A549 (cell line): ENCODE measurements around the gene FAM120A. TPM values are rescaled to one million over a fixed set of nuclear protein-coding genes. Genes with fewer than 3 reads are reported as not detected.

Source experiments
- ATAC-seq, 2 experiments: fragments of 200-7000 bp in 1 of 2; fragments of >200 bp in 1 of 2; cut with Nextera tagmentation in 1 of 2; cut with Tn5 transposase in 1 of 2; 3 replicates each; pipeline versions ENCODE4 v1.8.0 to v1.9.1; 2018 to 2020; ENCODE audit warnings: mild to moderate bottlenecking in 1 of 2, moderate library complexity in 1 of 2
- CTCF ChIA-PET: fragments of 300-600 bp; sonication (Branson Sonifier 250); formaldehyde crosslinking; extraction: SDS; loops from one replicate; lab custom pipeline; 2021; ENCODE audit warnings: antibody characterized with exemption, inconsistent platforms; lab: Yijun Ruan, JAX
- POLR2A ChIA-PET: fragments of 350-600 bp; formaldehyde crosslinking; extraction: SDS; loops from one replicate; lab custom pipeline; 2021; ENCODE audit warnings: antibody characterized with exemption, inconsistent platforms; lab: Yijun Ruan, JAX
- DNase-seq, 2 experiments: peaks; one replicate each; pipeline versions ENCODE4 v3.0.0 to v3.0.0-alpha.2; 2011 to 2016; ENCODE audit warnings: low read depth in 1 of 2, low spot score in 1 of 2
- FAIRE-seq: peaks from 2 replicates; lab custom pipeline; 2011; peaks lifted over from hg19 to GRCh38; lab: Jason Lieb, UNC
- H3K27ac ChIP-seq, 2 experiments: fragments of >200 bp; sonication (Bioruptor Twin); formaldehyde crosslinking; 3 replicates each; pipeline ENCODE4 v1.5.1; 2016 to 2017
- H3K4me1 ChIP-seq: fragments of >200 bp; sonication (Bioruptor Twin); formaldehyde crosslinking; 3 replicates; pipeline ENCODE4 v1.6.1; 2016
- H3K4me2 ChIP-seq: fragments of >200 bp; sonication (Bioruptor Twin); formaldehyde crosslinking; 3 replicates; pipeline ENCODE4 v1.6.1; 2016
- H3K4me3 ChIP-seq: fragments of >200 bp; sonication (Bioruptor Twin); formaldehyde crosslinking; 3 replicates; pipeline ENCODE4 v1.5.1; 2016
- H3K9me3 ChIP-seq: fragments of >200 bp; sonication (Bioruptor Twin); formaldehyde crosslinking; 3 replicates; pipeline ENCODE4 v1.6.1; 2016
- BHLHE40 ChIP-seq: IDR thresholded peaks from 2 replicates; pipeline ENCODE4 v1.6.1; 2012; ENCODE audit warnings: low read depth, low read length, inconsistent platforms
- CEBPB ChIP-seq, 2 experiments: fragments of >200 bp in 1 of 2; sonication (Bioruptor Twin) in 1 of 2; formaldehyde crosslinking in 1 of 2; IDR thresholded peaks; 2 replicates each; pipeline ENCODE4 v1.6.1; 2012 to 2016
- CHD4 ChIP-seq: fragments of 200-600 bp; sonication (generic); IDR thresholded peaks from 2 replicates; pipeline ENCODE4 v1.6.1; 2016; ENCODE audit warnings: antibody characterized with exemption, mild to moderate bottlenecking, borderline replicate concordance
- ESRRA ChIP-seq: fragments of 150-350 bp; IDR thresholded peaks from 2 replicates; pipeline ENCODE4 v1.6.1; 2014; ENCODE audit warnings: mild to moderate bottlenecking, low read length, borderline replicate concordance
- GATA3 ChIP-seq: IDR thresholded peaks from 2 replicates; pipeline ENCODE4 v1.6.1; 2012; ENCODE audit warnings: borderline replicate concordance
- HDAC2 ChIP-seq: fragments of 200-600 bp; sonication (generic); IDR thresholded peaks from 2 replicates; pipeline ENCODE4 v1.6.1; 2016
- HOXB13 ChIP-seq: fragments of 250-450 bp; sonication (Bioruptor Pico); IDR thresholded peaks from 2 replicates; pipeline ENCODE4 v1.5.0; 2020; ENCODE audit warnings: low read depth, mild to moderate bottlenecking, moderate library complexity
- NPAS2 ChIP-seq: fragments of 250-450 bp; sonication (Bioruptor Pico); IDR thresholded peaks from 2 replicates; pipeline ENCODE4 v1.8.0; 2022; ENCODE audit warnings: mild to moderate bottlenecking, moderate library complexity, borderline replicate concordance
- NR3C1 ChIP-seq: fragments of >200 bp; sonication (Bioruptor Twin); formaldehyde crosslinking; IDR thresholded peaks from 3 replicates; pipeline ENCODE4 v1.6.1; 2017
- TP53 ChIP-seq: fragments of 250-450 bp; sonication (Bioruptor Pico); IDR thresholded peaks from 2 replicates; pipeline ENCODE4 v1.5.0; 2021; ENCODE audit warnings: mild to moderate bottlenecking, moderate library complexity
- ZC3H11A ChIP-seq: fragments of 450-650 bp; IDR thresholded peaks from 2 replicates; pipeline ENCODE4 v1.6.1; 2014; ENCODE audit warnings: antibody characterized with exemption, mild to moderate bottlenecking
- ZSCAN20 ChIP-seq: fragments of 250-450 bp; sonication (Bioruptor Pico); IDR thresholded peaks from 2 replicates; pipeline ENCODE4 v1.8.0; 2022; ENCODE audit warnings: mild to moderate bottlenecking, moderate library complexity
- WGBS: methylation state at CpG from one replicate; pipeline ENCODE4 v1.1.6; 2017; ENCODE audit errors: missing lambda C conversion rate; 5-methylcytosine and 5-hydroxymethylcytosine counted together
- polyA plus RNA-seq, 4 experiments: library from polyadenylated mRNA; depleted of rRNA in 3 of 4; stranded (reverse); fragments of >200 nt; fragmentation: RNase III in 1 of 4; extraction: RNeasy Plus Mini Kit Qiagen cat#74134 plus additional on column Dnase treatment in 1 of 4; gene quantifications; 2 replicates in 3 of 4; 3 replicates in 1 of 4; pipeline ENCODE4 v1.2.3, GENCODE V29; 2011 to 2017
- TF ChIP-seq, protein P1 (sequence below): fragments of 250-450 bp; sonication (Bioruptor Pico); IDR thresholded peaks from 2 replicates; pipeline ENCODE4 v1.5.0; 2021; ENCODE audit warnings: mild to moderate bottlenecking, moderate library complexity, borderline replicate concordance

Gene FAM120A
- polyA plus RNA-seq, 2 of the 4 experiments (the other 2 are of a cell fraction), result 86.3 to 111 TPM

DNA sequence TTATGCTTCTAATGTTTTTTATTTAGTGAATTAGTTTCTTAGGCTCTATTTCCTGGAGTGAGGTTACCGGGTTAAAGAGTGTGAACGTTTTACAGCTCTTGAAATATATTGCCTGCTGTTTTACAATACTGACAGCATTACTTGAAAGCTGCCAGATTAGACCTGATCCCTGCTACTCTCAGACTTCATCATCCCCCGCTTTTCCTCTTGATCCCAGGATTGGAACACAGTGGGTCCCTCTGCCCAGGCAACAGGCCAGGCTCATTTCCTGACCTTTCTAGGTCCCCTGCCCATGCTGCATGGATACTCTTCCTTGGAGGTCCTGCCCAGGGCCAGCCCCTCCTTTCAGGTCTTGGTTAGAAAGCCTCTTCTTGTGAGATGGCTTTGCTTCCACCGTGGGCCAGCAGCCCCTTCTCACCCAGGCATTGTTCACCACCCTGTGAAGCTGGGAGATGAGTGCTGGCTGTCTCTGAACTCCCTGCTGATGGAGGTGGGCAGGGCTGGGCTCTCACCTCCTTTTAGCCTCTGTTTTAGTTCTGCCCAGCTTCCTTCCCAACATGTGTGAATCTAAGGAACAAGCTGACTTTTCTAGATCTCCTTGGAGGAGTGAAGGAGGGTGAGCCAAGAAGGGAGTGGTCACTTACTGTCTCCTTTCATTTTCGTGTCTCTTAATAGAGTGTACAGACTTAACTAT lies 17.4 kb downstream of the FAM120A start (continued):
- TF ChIP-seq, protein P1, sequence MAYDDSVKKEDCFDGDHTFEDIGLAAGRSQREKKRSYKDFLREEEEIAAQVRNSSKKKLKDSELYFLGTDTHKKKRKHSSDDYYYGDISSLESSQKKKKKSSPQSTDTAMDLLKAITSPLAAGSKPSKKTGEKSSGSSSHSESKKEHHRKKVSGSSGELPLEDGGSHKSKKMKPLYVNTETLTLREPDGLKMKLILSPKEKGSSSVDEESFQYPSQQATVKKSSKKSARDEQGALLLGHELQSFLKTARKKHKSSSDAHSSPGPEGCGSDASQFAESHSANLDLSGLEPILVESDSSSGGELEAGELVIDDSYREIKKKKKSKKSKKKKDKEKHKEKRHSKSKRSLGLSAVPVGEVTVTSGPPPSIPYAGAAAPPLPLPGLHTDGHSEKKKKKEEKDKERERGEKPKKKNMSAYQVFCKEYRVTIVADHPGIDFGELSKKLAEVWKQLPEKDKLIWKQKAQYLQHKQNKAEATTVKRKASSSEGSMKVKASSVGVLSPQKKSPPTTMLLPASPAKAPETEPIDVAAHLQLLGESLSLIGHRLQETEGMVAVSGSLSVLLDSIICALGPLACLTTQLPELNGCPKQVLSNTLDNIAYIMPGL (CRISPR knock-in tag), result no peak

DNA sequence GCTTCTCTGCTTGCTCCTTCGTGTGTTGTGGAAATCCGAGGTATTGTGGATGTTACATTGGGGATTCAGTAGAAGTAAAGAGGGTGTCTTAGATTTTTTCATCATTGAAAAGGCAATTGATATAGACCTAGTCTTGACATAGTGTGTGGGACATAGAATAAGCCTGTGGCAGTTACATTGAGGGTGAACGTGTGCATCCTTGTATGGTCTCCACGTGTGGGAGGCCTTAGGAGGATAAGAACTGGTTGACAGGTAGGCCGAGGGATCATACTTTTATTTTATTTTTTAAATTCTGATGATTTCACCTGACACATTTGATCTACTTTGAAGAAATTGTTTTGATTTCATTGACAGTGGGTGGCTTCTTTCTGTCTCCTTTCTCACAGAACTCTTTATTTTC lies 18.9 kb downstream of the FAM120A start:
- POLR2A ChIA-PET, result no interaction called here
- WGBS, result 91% methylated on average over 5 of the region's 5 CpGs
- ATAC-seq (no peak), FAIRE-seq (no peak), DNase-seq (no peak)
- no peak overlapping the region; the same call in 2 of the 3 replicates for H3K4me2 ChIP-seq
- CTCF ChIA-PET, result interaction anchor here (0.7 to 1.6 kb wide), 2 partner anchors 16 to 96 kb away, joined by 3 to 4 read pairs; no protein-coding TSS in a partner anchor
- H3K27ac ChIP-seq, result no peak overlapping the region
- peaks cover 92% of the 10 kb centered on the region for H3K4me1 ChIP-seq
- H3K4me3 ChIP-seq, result no peak overlapping the region
- TF ChIP-seq NPAS2, result no peak
- no peaks in the 10 kb centered on the region for H3K9me3 ChIP-seq

DNA sequence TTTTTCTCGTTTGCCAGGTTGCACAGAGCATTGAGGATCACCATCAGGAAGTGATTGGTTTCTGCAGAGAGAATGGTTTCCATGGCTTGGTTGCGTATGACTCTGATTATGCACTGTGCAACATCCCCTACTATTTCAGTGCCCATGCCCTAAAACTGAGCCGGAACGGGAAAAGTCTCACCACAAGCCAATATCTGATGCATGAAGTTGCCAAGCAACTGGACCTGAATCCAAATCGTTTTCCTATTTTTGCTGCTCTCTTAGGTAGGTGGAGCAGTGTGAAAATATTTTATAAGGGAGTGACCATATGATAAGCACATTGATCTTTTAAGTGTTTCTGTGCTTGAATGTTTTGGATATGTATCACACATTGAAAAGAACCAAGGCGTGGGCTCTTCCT lies 19.6 kb downstream of the FAM120A start:
- 89% methylated on average over 6 of the region's 6 CpGs for whole genome bisulfite sequencing
- no peak for ATAC-seq
- H3K4me3 ChIP-seq, result no peak overlapping the region
- TF ChIP-seq BHLHE40 (no peak), HOXB13 (no peak), GATA3 (no peak), ESRRA (no peak), TP53 (no peak)
- no peak overlapping the region; the same call in 2 of the 3 replicates for H3K4me2 ChIP-seq
- ChIA-PET CTCF (interaction anchor here (0.7 to 1.6 kb wide), 3 partner anchors 9 to 95 kb away, joined by 3 to 4 read pairs (median 3); no protein-coding TSS in a partner anchor), POLR2A (no interaction called here)
- H3K27ac ChIP-seq, result no peak overlapping the region
- no peak for DNase-seq
- no peaks in the 10 kb centered on the region for H3K9me3 ChIP-seq
- peaks cover 92% of the 10 kb centered on the region for H3K4me1 ChIP-seq
- FAIRE-seq, result no peak

DNA sequence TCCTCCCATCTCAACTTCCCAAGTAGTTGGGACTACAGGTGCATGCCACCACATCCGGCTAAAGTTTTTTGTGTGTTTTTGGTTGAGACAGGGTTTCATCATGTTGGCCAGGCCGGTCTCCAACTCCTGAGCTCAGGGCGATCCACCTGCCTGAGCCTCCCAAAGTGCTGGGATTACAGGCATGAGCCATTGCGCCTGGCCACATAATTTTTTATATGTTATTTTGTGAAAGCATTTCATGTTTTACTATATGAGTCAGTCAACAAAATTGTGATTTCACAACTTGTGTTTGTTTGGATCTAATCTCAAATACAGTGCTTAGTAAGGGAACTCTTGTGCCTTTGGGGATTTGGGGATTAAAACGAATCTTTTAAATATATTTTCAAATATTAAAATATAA lies 21.9 kb downstream of the FAM120A start:
- Histone ChIP-seq H3K4me1 (peaks cover 71% of the 10 kb centered on the region), H3K9me3 (no peaks in the 10 kb centered on the region), H3K27ac (peak overlapping the region; percentile 15 to 39; a peak in 1 of 6 replicates), H3K4me3 (no peak overlapping the region), H3K4me2 (peak overlapping the region; percentile 33)
- ChIA-PET CTCF (interaction anchor here (0.6 to 1.7 kb wide), 3 partner anchors 10 to 93 kb away, joined by 3 to 4 read pairs (median 4); no protein-coding TSS in a partner anchor), POLR2A (no interaction called here)
- DNase-seq, result no peak
- FAIRE-seq, result no peak
- TF ChIP-seq BHLHE40 (no peak), CEBPB (IDR thresholded peaks at IDR 0.05) (peak in 1 of 2 experiments; percentile 69; a peak in 1 of 4 replicates)
- WGBS, result 73% methylated on average over 5 of the region's 5 CpGs
- ATAC-seq, result no peak; a peak in 1 of 6 replicates

DNA sequence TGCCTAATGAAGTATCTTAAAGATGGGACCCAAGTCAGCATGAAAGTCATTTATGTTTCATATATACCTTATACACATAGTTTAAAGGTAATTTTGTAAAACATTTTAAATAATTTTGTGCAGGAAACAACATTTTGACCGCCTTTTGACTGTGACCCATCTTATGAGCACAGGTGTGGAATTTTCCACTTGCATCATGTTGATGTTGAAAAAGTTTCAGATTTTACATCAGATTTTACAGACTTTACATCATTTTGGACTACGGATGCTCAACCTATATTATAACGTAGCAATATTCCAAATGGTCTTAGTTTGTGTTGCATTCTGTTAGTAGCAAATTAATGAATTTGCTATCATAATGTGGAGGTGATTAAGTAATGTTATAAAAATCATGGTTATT lies 23.6 kb downstream of the FAM120A start:
- Histone ChIP-seq H3K9me3 (no peaks in the 10 kb centered on the region), H3K4me2 (no peak overlapping the region), H3K27ac (0 out of 6 replicates have a peak overlapping the region, but pooled peaks of 1 of the 2 experiments have one; percentile 21), H3K4me3 (no peak overlapping the region), H3K4me1 (peaks cover 54% of the 10 kb centered on the region)
- WGBS, result 92% methylated on average over 3 of the region's 3 CpGs
- TF ChIP-seq NR3C1, result no peak
- ATAC-seq (no peak), DNase-seq (no peak), FAIRE-seq (no peak)
- ChIA-PET CTCF (interaction anchor here (1.1 to 1.6 kb wide), 2 partner anchors 91 to 163 kb away, joined by 3 to 5 read pairs; no protein-coding TSS in a partner anchor), POLR2A (no interaction called here)

DNA sequence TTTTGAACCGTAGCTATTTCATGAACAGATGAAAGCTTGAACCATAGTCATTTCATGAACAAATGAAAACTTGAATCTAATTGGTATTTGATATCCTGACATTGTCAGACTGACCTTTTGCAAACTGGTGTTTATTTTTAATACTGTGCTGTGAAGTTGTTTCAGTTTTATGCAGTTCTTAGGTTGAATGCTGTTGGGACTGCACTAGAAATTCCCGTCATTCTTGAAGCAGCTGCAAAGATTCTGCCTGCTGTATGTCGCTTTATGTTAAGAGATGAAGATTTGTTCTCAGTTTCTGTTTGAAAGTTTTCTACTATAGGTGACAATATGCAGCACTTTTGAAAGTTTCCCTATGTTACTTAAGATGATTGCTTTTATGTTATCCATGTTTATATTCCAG lies 24.4 kb downstream of the FAM120A start:
- POLR2A ChIA-PET, result no interaction called here
- no peak for FAIRE-seq
- Histone ChIP-seq H3K4me1 (peaks cover 46% of the 10 kb centered on the region), H3K4me3 (no peak overlapping the region), H3K9me3 (no peaks in the 10 kb centered on the region), H3K27ac (no peak overlapping the region), H3K4me2 (no peak overlapping the region)
- TF ChIP-seq CHD4, result no peak
- TF ChIP-seq HDAC2, result no peak
- no peak for TF ChIP-seq ZC3H11A
- TF ChIP-seq ZSCAN20 (CRISPR knock-in tag), result no peak
- no peak for ATAC-seq
- DNase-seq, result no peak
- CTCF ChIA-PET, result interaction anchor here (1.1 to 1.6 kb wide), 2 partner anchors 90 to 163 kb away, joined by 3 to 5 read pairs; no protein-coding TSS in a partner anchor
- 95% methylated on average over 3 of the region's 3 CpGs for WGBS
